ENCODE measurements around the gene SPECC1.

GRCh38 chr17:20210180-20210579 lies 201.0 kb downstream of the SPECC1 start:
- no peak for TF ChIP-seq ZBTB21 (CRISPR knock-in tag; IDR thresholded peaks at IDR 0.05; ENCODE audit: borderline replicate concordance)
- TF ChIP-seq CTCF (IDR thresholded peaks at IDR 0.05) = no peak
